H1 (cell line): ENCODE results near the gene OR13G1. TPM values are rescaled to one million over a fixed set of nuclear protein-coding genes. Genes with fewer than 3 reads are reported as not detected.

Experiments used
- CTCF ChIA-PET: fragments of 300-600 bp; sonication (Branson Sonifier 250); formaldehyde crosslinking; loops from one replicate; lab custom pipeline; 2021; ENCODE audit not compliant: partially characterized antibody; lab: Charles Lee
- POLR2A ChIA-PET: fragments of 300-600 bp; sonication (Branson Sonifier 250); formaldehyde crosslinking; loops from one replicate; lab custom pipeline; 2021; ENCODE audit warnings: inconsistent platforms; ENCODE audit not compliant: partially characterized antibody; lab: Charles Lee
- DNase-seq, 2 experiments: peaks; one replicate each; pipeline versions ENCODE4 v3.0.0 to v3.0.0-alpha.2; 2010 to 2022; ENCODE audit warnings: low spot score in 2 of 2, low read depth in 1 of 2, mixed read lengths in 1 of 2
- FAIRE-seq: peaks from 2 replicates; lab custom pipeline; 2011; peaks lifted over from hg19 to GRCh38; lab: Jason Lieb, UNC
- H2AFZ ChIP-seq: 2 replicates; pipeline ENCODE4 v1.8.1; 2012; ENCODE audit warnings: low read length, inconsistent platforms
- H2AK5ac ChIP-seq: 2 replicates; pipeline ENCODE4 v1.6.1; 2013; ENCODE audit warnings: low read depth, low read length
- H2BK120ac ChIP-seq: replicated peaks from 2 replicates; pipeline ENCODE3; 2013; ENCODE audit warnings: low read depth, low read length, inconsistent platforms
- H2BK12ac ChIP-seq: 2 replicates; pipeline ENCODE4 v1.6.1; 2013; ENCODE audit warnings: low read depth, low read length
- H2BK15ac ChIP-seq: 2 replicates; pipeline ENCODE4 v1.6.1; 2013; ENCODE audit warnings: low read length
- H2BK20ac ChIP-seq: 2 replicates; pipeline ENCODE4 v1.6.1; 2013; ENCODE audit warnings: low read length
- H2BK5ac ChIP-seq: 2 replicates; pipeline ENCODE4 v1.6.1; 2013; ENCODE audit warnings: low read depth, low read length
- H3K14ac ChIP-seq: 2 replicates; pipeline ENCODE4 v1.6.1; 2013; ENCODE audit warnings: inconsistent platforms; ENCODE audit not compliant: insufficient read length
- H3K18ac ChIP-seq: 2 replicates; pipeline ENCODE4 v1.6.1; 2013; ENCODE audit warnings: low read length; ENCODE audit errors: extremely low read depth
- H3K23ac ChIP-seq: 2 replicates; pipeline ENCODE4 v1.6.1; 2013; ENCODE audit warnings: inconsistent platforms; ENCODE audit not compliant: insufficient read length
- H3K23me2 ChIP-seq: 2 replicates; pipeline ENCODE4 v1.6.1; 2013; ENCODE audit warnings: low read depth, low read length
- H3K27ac ChIP-seq: 2 replicates; pipeline ENCODE4 v1.6.1; 2011; ENCODE audit warnings: low read depth, low read length, inconsistent platforms
- H3K27me3 ChIP-seq, 4 experiments: replicated peaks in 1 of 4; 1 replicate in 1 of 4; 2 replicates in 3 of 4; pipeline versions ENCODE4 v1.6.1 to v1.8.1; 2011 to 2013; ENCODE audit warnings: low read length in 3 of 4, mild to moderate bottlenecking in 3 of 4, inconsistent platforms in 2 of 4, mixed read lengths in 2 of 4, moderate library complexity in 1 of 4; ENCODE audit not compliant: control insufficient read depth in 3 of 4, insufficient read depth in 3 of 4; ENCODE audit errors: extremely low read depth in 1 of 4
- H3K36me3 ChIP-seq, 4 experiments: 2 replicates each; pipeline versions ENCODE4 v1.6.1 to v1.8.1; 2011 to 2013; ENCODE audit warnings: mild to moderate bottlenecking in 4 of 4, low read length in 3 of 4, moderate library complexity in 2 of 4, control low read depth in 1 of 4, inconsistent platforms in 1 of 4; ENCODE audit not compliant: insufficient read depth in 4 of 4, control insufficient read depth in 2 of 4
- H3K4ac ChIP-seq: replicated peaks from 2 replicates; pipeline ENCODE3; 2013; ENCODE audit warnings: low read length, low read depth, mixed read lengths, inconsistent platforms; ENCODE audit not compliant: insufficient read length
- H3K4me1 ChIP-seq, 4 experiments: replicated peaks in 1 of 4; 1 replicate in 1 of 4; 2 replicates in 3 of 4; pipeline versions ENCODE4 v1.6.1 to v1.8.1; 2011 to 2013; ENCODE audit warnings: low read length in 3 of 4, inconsistent platforms in 2 of 4, mixed read lengths in 1 of 4; ENCODE audit not compliant: insufficient read depth in 4 of 4, control insufficient read depth in 3 of 4
- H3K4me2 ChIP-seq, 2 experiments: 2 replicates each; pipeline versions ENCODE4 v1.6.1 to v1.8.1; 2011 to 2013; ENCODE audit warnings: low read depth in 2 of 2, low read length in 2 of 2, control low read depth in 1 of 2, inconsistent platforms in 1 of 2, mild to moderate bottlenecking in 1 of 2; ENCODE audit not compliant: insufficient read depth in 1 of 2
- H3K4me3 ChIP-seq, 4 experiments: fragments of 200-600, 300-600 bp in 1 of 4; sonication (generic), shearing (Covaris generic), sonication (Bioruptor Twin) in 1 of 4; 2 replicates each; pipeline versions ENCODE4 v1.5.1 to v1.8.1; 2011 to 2016; ENCODE audit warnings: low read length in 4 of 4, low read depth in 3 of 4, control low read depth in 2 of 4, inconsistent platforms in 2 of 4, mild to moderate bottlenecking in 2 of 4, mixed read lengths in 1 of 4, moderate library complexity in 1 of 4; ENCODE audit not compliant: insufficient read depth in 2 of 4; ENCODE audit errors: extremely low read depth in 1 of 4
- H3K56ac ChIP-seq: replicated peaks from 2 replicates; pipeline ENCODE3; 2013; ENCODE audit warnings: low read depth, mild to moderate bottlenecking, mixed read lengths, low read length, inconsistent platforms; ENCODE audit not compliant: insufficient read length
- H3K79me1 ChIP-seq: 2 replicates; pipeline ENCODE4 v1.6.1; 2013; ENCODE audit warnings: low read depth, low read length, control low read depth
- H3K79me2 ChIP-seq, 2 experiments: 2 replicates each; pipeline versions ENCODE4 v1.6.1 to v1.8.1; 2012 to 2013; ENCODE audit warnings: low read length in 2 of 2, mild to moderate bottlenecking in 2 of 2, inconsistent platforms in 1 of 2; ENCODE audit not compliant: insufficient read depth in 2 of 2, control insufficient read depth in 1 of 2
- H3K9ac ChIP-seq, 4 experiments: replicated peaks in 1 of 4; 1 replicate in 1 of 4; 2 replicates in 3 of 4; pipeline versions ENCODE4 v1.6.1 to v1.8.1; 2011 to 2013; ENCODE audit warnings: low read depth in 3 of 4, low read length in 3 of 4, control low read depth in 2 of 4, mild to moderate bottlenecking in 2 of 4, moderate library complexity in 2 of 4, inconsistent platforms in 1 of 4; ENCODE audit errors: extremely low read depth in 1 of 4
- H3K9me3 ChIP-seq, 2 experiments: 2 replicates each; pipeline versions ENCODE4 v1.6.1 to v1.8.1; 2012 to 2013; ENCODE audit warnings: mild to moderate bottlenecking in 2 of 2, moderate library complexity in 2 of 2, control low read depth in 1 of 2, inconsistent platforms in 1 of 2, low read depth in 1 of 2, low read length in 1 of 2, mixed read lengths in 1 of 2; ENCODE audit not compliant: insufficient read depth in 2 of 2
- H4K20me1 ChIP-seq, 2 experiments: replicated peaks in 1 of 2; 2 replicates each; pipeline versions ENCODE3 to v1.8.1; 2011 to 2013; ENCODE audit warnings: inconsistent platforms in 2 of 2, low read length in 2 of 2, mild to moderate bottlenecking in 1 of 2; ENCODE audit not compliant: insufficient read depth in 2 of 2, control insufficient read depth in 1 of 2
- H4K5ac ChIP-seq: 2 replicates; pipeline ENCODE4 v1.6.1; 2013; ENCODE audit warnings: low read length, low read depth, mixed read lengths, inconsistent platforms; ENCODE audit not compliant: insufficient read length
- H4K8ac ChIP-seq: 2 replicates; pipeline ENCODE4 v1.8.0; 2013; ENCODE audit warnings: mild to moderate bottlenecking, moderate library complexity, low read length, inconsistent platforms; ENCODE audit not compliant: insufficient read depth; ENCODE audit errors: extremely low read depth
- H4K91ac ChIP-seq: replicated peaks from 2 replicates; pipeline ENCODE3; 2013; ENCODE audit warnings: low read length, mixed read lengths, inconsistent platforms; ENCODE audit not compliant: insufficient read length
- CBX8 ChIP-seq: fragments of 300-800, 300-1000 bp; sonication (generic); IDR thresholded peaks from 2 replicates; pipeline ENCODE4 v1.7.1; 2016; ENCODE audit warnings: low read depth, low read length, borderline replicate concordance
- EGR1 ChIP-seq: IDR thresholded peaks from 2 replicates; pipeline ENCODE4 v1.6.1; 2011; ENCODE audit warnings: low read depth, low read length, borderline replicate concordance
- MAFK ChIP-seq: IDR thresholded peaks from 2 replicates; pipeline ENCODE4 v1.6.1; 2012; ENCODE audit warnings: low read depth, mild to moderate bottlenecking, improper control_type of control experiment, low read length
- SAP30 ChIP-seq: fragments of 300-600 bp; sonication (generic); IDR thresholded peaks from 2 replicates; pipeline ENCODE4 v1.7.1; 2012; ENCODE audit warnings: low read length, moderate library complexity, mild to moderate bottlenecking, inconsistent platforms; ENCODE audit not compliant: insufficient read depth, insufficient replicate concordance
- SRF ChIP-seq: IDR thresholded peaks from 2 replicates; pipeline ENCODE4 v1.6.1; 2011; ENCODE audit warnings: mild to moderate bottlenecking, low read depth, low read length, moderate library complexity
- TAF1 ChIP-seq: IDR thresholded peaks from 2 replicates; pipeline ENCODE4 v1.6.1; 2011; ENCODE audit warnings: mild to moderate bottlenecking, low read depth, low read length
- WGBS, 2 experiments: shearing (Covaris generic) in 1 of 2; methylation state at CpG; one replicate each; pipeline versions ENCODE4 v1.1.6 to v1.1.7; 2013 to 2015; ENCODE audit warnings: low lambda C conversion rate in 2 of 2, mixed read lengths in 2 of 2, inconsistent platforms in 1 of 2, low coverage in 1 of 2, missing lambda C conversion rate in 1 of 2; ENCODE audit not compliant: insufficient replicate concordance in 2 of 2, insufficient coverage in 1 of 2, insufficient read length in 1 of 2; ENCODE audit errors: extremely low coverage in 1 of 2, missing lambda C conversion rate in 1 of 2; 5-methylcytosine and 5-hydroxymethylcytosine counted together
- polyA plus RNA-seq, 7 experiments: library from polyadenylated mRNA; depleted of rRNA in 3 of 7; stranded (reverse) in 5 of 7; unstranded in 2 of 7; fragments of >200 nt in 5 of 7; fragments of 200-250 nt in 2 of 7; gene quantifications; 1 replicate in 5 of 7; 2 replicates in 1 of 7; 4 replicates in 1 of 7; pipeline versions ENCODE4 v1.2.1 to v1.2.3, GENCODE V29; 2011 to 2013; ENCODE audit warnings: missing spikeins in 2 of 7, mixed read lengths in 2 of 7
- total RNA-seq: library from RNA; stranded (reverse); fragmentation: NEBNext Ultra II Directional; extraction: Animal tissue kit (Norgen Biotek cat#: 25700); gene quantifications from 2 replicates; pipeline ENCODE4 v1.2.1, GENCODE V29; 2021

Gene OR13G1
- total and polyA plus RNA-seq, 2 of the 8 experiments (the other 6 are each of a cell fraction or from before 2014, with no cell fraction given): not detected

DNA sequence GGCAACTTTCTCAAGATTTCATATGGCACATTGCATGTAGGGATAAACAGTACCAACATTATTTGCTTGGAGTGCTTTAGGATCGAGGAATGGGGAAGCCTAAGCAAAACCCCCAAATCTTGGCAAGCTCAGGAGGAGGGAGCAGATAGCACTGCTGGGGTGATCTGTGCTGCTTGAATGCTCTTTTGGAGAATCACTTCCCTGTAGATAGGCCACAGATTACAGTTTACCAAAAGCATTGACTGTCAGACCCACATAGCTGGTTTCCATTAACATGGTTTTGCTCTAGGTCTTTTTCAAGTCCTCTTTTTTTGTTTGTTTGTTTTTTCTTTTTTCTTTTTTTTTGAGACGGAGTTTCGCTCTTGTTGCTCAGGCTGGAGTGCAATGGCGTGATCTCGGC lies 36.8 kb downstream of the OR13G1 start:
- H4K20me1 ChIP-seq: no peaks in the 10 kb centered on the region
- no peak overlapping the region for H4K8ac ChIP-seq
- WGBS, 2 experiments: 7% methylated on average over 1 of the region's 5 CpGs; no CpG with 5 or more reads in 1 of the 2 experiments

More for the DNA sequence above, 36.8 kb downstream of the OR13G1 start:
- Histone ChIP-seq H3K27ac (no peak overlapping the region), H3K79me2 (no peaks in the 10 kb centered on the region), H3K27me3 (peaks cover 0 to 7% (median 4%) of the 10 kb centered on the region in 4 experiments; a peak in 6 of 7 replicates), H3K56ac (no peak overlapping the region), H3K4me3 (no peak overlapping the region), H3K4me2 (no peak overlapping the region), H2BK12ac (no peak overlapping the region), H3K23me2 (0 out of 2 replicates have a peak, but pooled peaks cover 3% of the 10 kb centered on the region), H3K79me1 (no peaks in the 10 kb centered on the region), H3K4me1 (peaks cover 0 to 10% (median 2%) of the 10 kb centered on the region in 4 experiments; a peak in 3 of 7 replicates), H2BK20ac (no peak overlapping the region), H2AFZ (no peak overlapping the region), H4K91ac (no peak overlapping the region), H3K36me3 (no peaks in the 10 kb centered on the region), H3K18ac (no peak overlapping the region), H3K9me3 (peaks cover 19 to 51% of the 10 kb centered on the region in 2 experiments; a peak in 3 of 4 replicates), H2BK15ac (no peak overlapping the region), H4K5ac (no peak overlapping the region), H3K4ac (no peak overlapping the region), H3K14ac (no peak overlapping the region), H3K9ac (no peak overlapping the region), H2BK120ac (no peak overlapping the region), H2AK5ac (no peak overlapping the region), H2BK5ac (no peak overlapping the region), H3K23ac (no peak overlapping the region)
- CTCF ChIA-PET: no interaction called here
- DNase-seq: no peak
- FAIRE-seq: no peak
- TF ChIP-seq TAF1 (no peak), CBX8 (no peak), MAFK (no peak), SAP30 (no peak), SRF (no peak), EGR1 (no peak)
- POLR2A ChIA-PET: no interaction called here
